Endometrial microvascular endothelial cells (primary cell): Measurements from ENCODE around the gene CEP89. TPM values are rescaled to one million over a fixed set of nuclear protein-coding genes. Genes with fewer than 3 reads are reported as not detected.
"Not testable (repeated sequence)": the region's sequence is repeated elsewhere in the genome, so short reads cannot be mapped to it uniquely, and the experiment has no call there.

Source experiments
- in situ Hi-C: cut with HindIII; loops from 2 replicates; pipeline ENCODE4 v1.10.0; 2017; ENCODE audit warnings: low sequenced_read_pairs, low pct_unique_long_range_greater_than_20kb; ENCODE audit errors: inconsistent ontology term
- total RNA-seq: library from RNA; depleted of rRNA; stranded (reverse); fragments of >200 nt; gene quantifications from one replicate; pipeline ENCODE4 v1.2.3, GENCODE V29; 2015; ENCODE audit errors: inconsistent ontology term

Gene CEP89
- total RNA-seq, 1 donor from 2014 or later = 31.6 TPM

- in situ Hi-C loops = no loop called here
These were observed 63.0 kb downstream of the CEP89 start for GRCh38 chr19:32908641-32909190.

- in situ Hi-C loops = no loop called here
These were observed 69.3 kb downstream of the CEP89 start for GRCh38 chr19:32902448-32902847.

GRCh38 chr19:32901504-32902161, 70.1 kb downstream of the CEP89 start:
- in situ Hi-C loops = no loop called here

- in situ Hi-C loops = no loop called here
These were observed 75.1 kb downstream of the CEP89 start for GRCh38 chr19:32896516-32897214.

- in situ Hi-C loops = no loop called here
These were observed 76.4 kb downstream of the CEP89 start for GRCh38 chr19:32895384-32895783.

GRCh38 chr19:32891609-32892008, 80.1 kb downstream of the CEP89 start:
- in situ Hi-C loops = no loop called here

GRCh38 chr19:32890841-32891240, 80.9 kb downstream of the CEP89 start:
- in situ Hi-C loops = no loop called here

GRCh38 chr19:32890326-32890725, 81.4 kb downstream of the CEP89 start:
- in situ Hi-C loops = no loop called here

GRCh38 chr19:32889137-32889934, 82.4 kb downstream of the CEP89 start:
- in situ Hi-C loops = no loop called here

- in situ Hi-C loops = no loop called here
These were observed 84.1 kb downstream of the CEP89 start for GRCh38 chr19:32887572-32888215.

GRCh38 chr19:32886241-32886640, 85.5 kb downstream of the CEP89 start:
- in situ Hi-C loops = no loop called here

GRCh38 chr19:32885255-32885654, 86.5 kb downstream of the CEP89 start:
- in situ Hi-C loops = not testable (repeated sequence)

- in situ Hi-C loops = no loop called here
These were observed 90.0 kb downstream of the CEP89 start for GRCh38 chr19:32881766-32882165.

- in situ Hi-C loops = no loop called here
These were observed 91.1 kb downstream of the CEP89 start for GRCh38 chr19:32880622-32881021.

- in situ Hi-C loops = no loop called here
These were observed 92.0 kb downstream of the CEP89 start for GRCh38 chr19:32879741-32880140.

GRCh38 chr19:32878988-32879387, 92.8 kb downstream of the CEP89 start:
- in situ Hi-C loops = no loop called here

GRCh38 chr19:32877977-32878745, 93.6 kb downstream of the CEP89 start:
- in situ Hi-C loops = no loop called here

GRCh38 chr19:32877323-32877912, 94.3 kb downstream of the CEP89 start:
- in situ Hi-C loops = no loop called here
